Measurements from ENCODE around the gene AQP2. TPM values are rescaled to one million over a fixed set of nuclear protein-coding genes. Genes with fewer than 3 reads are reported as not detected.

Gene AQP2
- total RNA-seq, 5 donors from 2014 or later (not counting 1 experiment from before 2014, with no cell fraction given): not detected

- H3K27me3 Mint-ChIP-seq: peaks cover 6% of the 10 kb centered on the region in 2 donors
- 76% methylated on average over 5 of the region's 5 CpGs for WGBS (ENCODE audit: insufficient coverage)
- H3K27ac Mint-ChIP-seq: no peak overlapping the region
- H3K27me3 ChIP-seq (replicated peaks in 1 of 2; ENCODE audit: control insufficient read depth in 2 of 2, extremely low read depth in 1 of 2, insufficient read depth in 2 of 2, low read length in 1 of 2): peaks cover 0 to 27% of the 10 kb centered on the region in 2 experiments
- no peaks in the 10 kb centered on the region for H3K4me1 Mint-ChIP-seq
- H3K9me3 Mint-ChIP-seq: no peaks in the 10 kb centered on the region
- H3K36me3 Mint-ChIP-seq: no peaks in the 10 kb centered on the region
- H3K9me3 ChIP-seq: no peaks in the 10 kb centered on the region
- CTCF ChIA-PET: no interaction called here
- no peak overlapping the region for H3K4me3 ChIP-seq (ENCODE audit: control insufficient read depth in 1 of 2, extremely low read depth in 1 of 2, low read length in 1 of 2)
- POLR2A ChIA-PET: no interaction called here
- no peak overlapping the region for H3K4me3 Mint-ChIP-seq
- H3K4me1 ChIP-seq (ENCODE audit: control insufficient read depth in 1 of 2, extremely low read depth in 1 of 2, insufficient read depth in 2 of 2, low read length in 2 of 2): no peaks in the 10 kb centered on the region
- no peaks in the 10 kb centered on the region for H3K36me3 ChIP-seq (ENCODE audit: control insufficient read depth in 2 of 2, extremely low read depth in 1 of 2, insufficient read depth in 1 of 2, low read length in 1 of 2)
- no peak overlapping the region for H3K27ac ChIP-seq (ENCODE audit: low read length)
- ATAC-seq (replicated peaks in 1 of 4) (no peak), DNase-seq (no peak)
These were observed 32.8 kb upstream of the AQP2 start for GRCh38 chr12:49917788-49918173.

- ATAC-seq (replicated peaks in 1 of 4): no peak
- Mint-ChIP-seq H3K27me3 (peaks cover 4% of the 10 kb centered on the region in 2 donors), H3K36me3 (no peaks in the 10 kb centered on the region), H3K4me1 (no peaks in the 10 kb centered on the region), H3K4me3 (no peak overlapping the region), H3K27ac (no peak overlapping the region), H3K9me3 (no peaks in the 10 kb centered on the region)
- DNase-seq: no peak
- Histone ChIP-seq H3K4me1 (ENCODE audit: control insufficient read depth in 1 of 2, extremely low read depth in 1 of 2, insufficient read depth in 2 of 2, low read length in 2 of 2) (no peaks in the 10 kb centered on the region), H3K36me3 (ENCODE audit: control insufficient read depth in 2 of 2, extremely low read depth in 1 of 2, insufficient read depth in 1 of 2, low read length in 1 of 2) (no peaks in the 10 kb centered on the region), H3K27ac (ENCODE audit: low read length) (no peak overlapping the region), H3K9me3 (no peaks in the 10 kb centered on the region), H3K27me3 (replicated peaks in 1 of 2; ENCODE audit: control insufficient read depth in 2 of 2, extremely low read depth in 1 of 2, insufficient read depth in 2 of 2, low read length in 1 of 2) (peaks cover 0 to 27% of the 10 kb centered on the region in 2 experiments), H3K4me3 (ENCODE audit: control insufficient read depth in 1 of 2, extremely low read depth in 1 of 2, low read length in 1 of 2) (no peak overlapping the region)
- ChIA-PET CTCF (interaction anchor here in 1 of 2 donors (0.6 kb wide), 1 partner anchor 1077 kb away, joined by 3 read pairs; no protein-coding TSS in a partner anchor), POLR2A (no interaction called here)
- 72% methylated on average over 5 of the region's 12 CpGs for WGBS (ENCODE audit: insufficient coverage)
These were observed 30.2 kb upstream of the AQP2 start for GRCh38 chr12:49920241-49920914.

- Histone ChIP-seq H3K36me3 (ENCODE audit: control insufficient read depth in 2 of 2, extremely low read depth in 1 of 2, insufficient read depth in 1 of 2, low read length in 1 of 2) (no peaks in the 10 kb centered on the region), H3K4me3 (ENCODE audit: control insufficient read depth in 1 of 2, extremely low read depth in 1 of 2, low read length in 1 of 2) (no peak overlapping the region), H3K27me3 (replicated peaks in 1 of 2; ENCODE audit: control insufficient read depth in 2 of 2, extremely low read depth in 1 of 2, insufficient read depth in 2 of 2, low read length in 1 of 2) (peaks cover 0 to 27% of the 10 kb centered on the region in 2 experiments), H3K27ac (ENCODE audit: low read length) (no peak overlapping the region), H3K9me3 (no peaks in the 10 kb centered on the region), H3K4me1 (ENCODE audit: control insufficient read depth in 1 of 2, extremely low read depth in 1 of 2, insufficient read depth in 2 of 2, low read length in 2 of 2) (no peaks in the 10 kb centered on the region)
- no CpG with 5 or more reads among the region's 3 CpGs for WGBS (ENCODE audit: insufficient coverage)
- no peak overlapping the region for H3K4me3 Mint-ChIP-seq
- POLR2A ChIA-PET: no interaction called here
- no peak overlapping the region for H3K27ac Mint-ChIP-seq
- H3K4me1 Mint-ChIP-seq: no peaks in the 10 kb centered on the region
- H3K9me3 Mint-ChIP-seq: no peaks in the 10 kb centered on the region
- H3K27me3 Mint-ChIP-seq: peaks cover 3 to 4% of the 10 kb centered on the region in 2 donors
- CTCF ChIA-PET: interaction anchor here in 1 of 2 donors (0.6 kb wide), 1 partner anchor 1078 kb away, joined by 3 read pairs; no protein-coding TSS in a partner anchor
- DNase-seq (no peak), ATAC-seq (replicated peaks in 1 of 4) (no peak)
- no peaks in the 10 kb centered on the region for H3K36me3 Mint-ChIP-seq
These were observed 29.6 kb upstream of the AQP2 start for GRCh38 chr12:49920915-49921286.

GRCh38 chr12:49921299-49921698 is 29.2 kb upstream of the AQP2 start:
- H3K9me3 Mint-ChIP-seq: no peaks in the 10 kb centered on the region
- DNase-seq: no peak
- 92% methylated on average over 2 of the region's 3 CpGs for WGBS (ENCODE audit: insufficient coverage)
- Histone ChIP-seq H3K9me3 (no peaks in the 10 kb centered on the region), H3K4me3 (ENCODE audit: control insufficient read depth in 1 of 2, extremely low read depth in 1 of 2, low read length in 1 of 2) (no peak overlapping the region), H3K4me1 (ENCODE audit: control insufficient read depth in 1 of 2, extremely low read depth in 1 of 2, insufficient read depth in 2 of 2, low read length in 2 of 2) (no peaks in the 10 kb centered on the region), H3K36me3 (ENCODE audit: control insufficient read depth in 2 of 2, extremely low read depth in 1 of 2, insufficient read depth in 1 of 2, low read length in 1 of 2) (no peaks in the 10 kb centered on the region), H3K27me3 (replicated peaks in 1 of 2; ENCODE audit: control insufficient read depth in 2 of 2, extremely low read depth in 1 of 2, insufficient read depth in 2 of 2, low read length in 1 of 2) (peaks cover 0 to 24% of the 10 kb centered on the region in 2 experiments), H3K27ac (ENCODE audit: low read length) (no peak overlapping the region)
- ATAC-seq (replicated peaks in 1 of 4): no peak
- peaks cover 3 to 4% of the 10 kb centered on the region in 2 donors for H3K27me3 Mint-ChIP-seq
- H3K36me3 Mint-ChIP-seq: no peaks in the 10 kb centered on the region
- ChIA-PET CTCF (no interaction called here), POLR2A (no interaction called here)
- no peaks in the 10 kb centered on the region for H3K4me1 Mint-ChIP-seq
- H3K4me3 Mint-ChIP-seq: no peak overlapping the region
- H3K27ac Mint-ChIP-seq: no peak overlapping the region

GRCh38 chr12:49921936-49922335 is 28.6 kb upstream of the AQP2 start:
- Histone ChIP-seq H3K27ac (ENCODE audit: low read length) (no peak overlapping the region), H3K4me1 (ENCODE audit: control insufficient read depth in 1 of 2, extremely low read depth in 1 of 2, insufficient read depth in 2 of 2, low read length in 2 of 2) (no peaks in the 10 kb centered on the region), H3K9me3 (no peaks in the 10 kb centered on the region), H3K4me3 (ENCODE audit: control insufficient read depth in 1 of 2, extremely low read depth in 1 of 2, low read length in 1 of 2) (no peak overlapping the region), H3K36me3 (ENCODE audit: control insufficient read depth in 2 of 2, extremely low read depth in 1 of 2, insufficient read depth in 1 of 2, low read length in 1 of 2) (no peaks in the 10 kb centered on the region), H3K27me3 (replicated peaks in 1 of 2; ENCODE audit: control insufficient read depth in 2 of 2, extremely low read depth in 1 of 2, insufficient read depth in 2 of 2, low read length in 1 of 2) (peaks cover 0 to 21% of the 10 kb centered on the region in 2 experiments)
- Mint-ChIP-seq H3K9me3 (no peaks in the 10 kb centered on the region), H3K4me3 (no peak overlapping the region), H3K4me1 (no peaks in the 10 kb centered on the region), H3K36me3 (no peaks in the 10 kb centered on the region), H3K27ac (no peak overlapping the region), H3K27me3 (peaks cover under 1 to 2% of the 10 kb centered on the region in 2 donors)
- DNase-seq (no peak), ATAC-seq (replicated peaks in 1 of 4) (no peak)
- WGBS (ENCODE audit: insufficient coverage): 70% methylated on average over 6 of the region's 6 CpGs
- CTCF ChIA-PET: no interaction called here
- POLR2A ChIA-PET: no interaction called here

GRCh38 chr12:49922349-49923034 is 28.0 kb upstream of the AQP2 start:
- WGBS (ENCODE audit: insufficient coverage): 72% methylated on average over 11 of the region's 12 CpGs
- H3K27ac ChIP-seq (ENCODE audit: low read length): no peak overlapping the region
- peaks cover 0 to 16% of the 10 kb centered on the region in 2 experiments for H3K27me3 ChIP-seq (replicated peaks in 1 of 2; ENCODE audit: control insufficient read depth in 2 of 2, extremely low read depth in 1 of 2, insufficient read depth in 2 of 2, low read length in 1 of 2)
- H3K36me3 ChIP-seq (ENCODE audit: control insufficient read depth in 2 of 2, extremely low read depth in 1 of 2, insufficient read depth in 1 of 2, low read length in 1 of 2): no peaks in the 10 kb centered on the region
- no peak overlapping the region for H3K4me3 ChIP-seq (ENCODE audit: control insufficient read depth in 1 of 2, extremely low read depth in 1 of 2, low read length in 1 of 2)
- no peaks in the 10 kb centered on the region for H3K4me1 Mint-ChIP-seq
- DNase-seq: no peak
- H3K4me1 ChIP-seq (ENCODE audit: control insufficient read depth in 1 of 2, extremely low read depth in 1 of 2, insufficient read depth in 2 of 2, low read length in 2 of 2): no peaks in the 10 kb centered on the region
- no peak overlapping the region for H3K4me3 Mint-ChIP-seq
- no peaks in the 10 kb centered on the region for H3K9me3 Mint-ChIP-seq
- H3K27ac Mint-ChIP-seq: no peak overlapping the region
- ATAC-seq (replicated peaks in 1 of 4): no peak
- no peaks in the 10 kb centered on the region for H3K9me3 ChIP-seq
- H3K27me3 Mint-ChIP-seq: no peaks in the 10 kb centered on the region
- H3K36me3 Mint-ChIP-seq: no peaks in the 10 kb centered on the region
- POLR2A ChIA-PET: no interaction called here
- CTCF ChIA-PET: interaction anchor here in 1 of 2 donors (0.6 kb wide), 1 partner anchor 155 kb away, joined by 5 read pairs; no protein-coding TSS in a partner anchor

Data from T-cell (primary cell).